Right renal pelvis (tissue), 4 donors: ENCODE measurements around the gene NBR1. TPM values are rescaled to one million over a fixed set of nuclear protein-coding genes. Genes with fewer than 3 reads are reported as not detected.
A peak's percentile ranks its signal among the peaks of the same experiment; 100 is the strongest.
"Not testable (repeated sequence)": the region's sequence is repeated elsewhere in the genome, so short reads cannot be mapped to it uniquely, and the experiment has no call there.

Experiments used
- DNase-seq, 4 donors: peaks; one replicate each; pipeline ENCODE4 v3.0.0-alpha.2; 2013; ENCODE audit warnings: low read depth in 4 of 4, low spot score in 3 of 4, missing footprints in 1 of 4
- polyA plus RNA-seq, 4 donors: library from polyadenylated mRNA; unstranded; fragments of 120-200 nt; gene quantifications; one replicate each; pipeline ENCODE4 v1.2.1, GENCODE V29; 2013; ENCODE audit not compliant: insufficient read length in 4 of 4

NBR1 gene
- 100 to 1,000 TPM; 111 to 136 (median 130) TPM for polyA plus RNA-seq

GRCh38 chr17:43170766-43171585, at the start of gene NBR1:
Gene NBR1, plus strand, starts transcription at chr17:43171214. Its CDS starts 4,586 bp downstream, at chr17:43175800.
- DNase-seq: peak; percentile 95 to 99 (median 98)

- DNase-seq: peak; percentile 92 to 97 (median 96)
Measured at GRCh38 chr17:43125133-43125966, 45.7 kb upstream of the NBR1 start, which contains the start of gene BRCA1. Gene BRCA1, minus strand, starts transcription at chr17:43125364. Its CDS starts 1,268 bp downstream, at chr17:43124096.

- DNase-seq: no peak
Measured at GRCh38 chr17:43125967-43126910, 44.8 kb upstream of the NBR1 start.

- no peak for DNase-seq
Measured at GRCh38 chr17:43126911-43127290, 44.1 kb upstream of the NBR1 start.

GRCh38 chr17:43127333-43127876, 43.6 kb upstream of the NBR1 start:
- DNase-seq: not testable (repeated sequence)

GRCh38 chr17:43129671-43130010, 41.4 kb upstream of the NBR1 start:
- DNase-seq: no peak

- no peak for DNase-seq
Measured at GRCh38 chr17:43132117-43132516, 38.9 kb upstream of the NBR1 start.

GRCh38 chr17:43133439-43133838, 37.6 kb upstream of the NBR1 start:
- not testable (repeated sequence) for DNase-seq

- DNase-seq: no peak
Measured at GRCh38 chr17:43134774-43135453, 36.1 kb upstream of the NBR1 start.

- no peak for DNase-seq
Measured at GRCh38 chr17:43135454-43135819, 35.6 kb upstream of the NBR1 start.

- not testable (repeated sequence) for DNase-seq
Measured at GRCh38 chr17:43136574-43136973, 34.4 kb upstream of the NBR1 start.

- not testable (repeated sequence) for DNase-seq
Measured at GRCh38 chr17:43138531-43138930, 32.5 kb upstream of the NBR1 start.

GRCh38 chr17:43140396-43141332, 30.4 kb upstream of the NBR1 start:
- no peak for DNase-seq

GRCh38 chr17:43142153-43142552, 28.9 kb upstream of the NBR1 start:
- DNase-seq: no peak

GRCh38 chr17:43143201-43143600, 27.8 kb upstream of the NBR1 start:
- no peak for DNase-seq

GRCh38 chr17:43146649-43147048, 24.4 kb upstream of the NBR1 start:
- DNase-seq: no peak

- no peak for DNase-seq
Measured at GRCh38 chr17:43151880-43152456, 19.0 kb upstream of the NBR1 start.

- not testable (repeated sequence) for DNase-seq
Measured at GRCh38 chr17:43153197-43153835, 17.7 kb upstream of the NBR1 start.
